Measurements from ENCODE around the gene KYNU.

GRCh38 chr2:142981069-142981378, 103.6 kb downstream of the KYNU start:
- TF ChIP-seq CTCF (IDR thresholded peaks at IDR 0.05) (no peak), POLR2A (IDR thresholded peaks at IDR 0.05) (no peak), EP300 (IDR thresholded peaks at IDR 0.05) (no peak)

All from tibial nerve (tissue), 4 donors.